Endometrial microvascular endothelial cells (primary cell): Measurements from ENCODE around the gene KCNH1. TPM values are rescaled to one million over a fixed set of nuclear protein-coding genes. Genes with fewer than 3 reads are reported as not detected.

Source experiments
- in situ Hi-C: cut with HindIII; loops from 2 replicates; pipeline ENCODE4 v1.10.0; 2017; ENCODE audit warnings: low sequenced_read_pairs, low pct_unique_long_range_greater_than_20kb; ENCODE audit errors: inconsistent ontology term
- total RNA-seq: library from RNA; depleted of rRNA; stranded (reverse); fragments of >200 nt; gene quantifications from one replicate; pipeline ENCODE4 v1.2.3, GENCODE V29; 2015; ENCODE audit errors: inconsistent ontology term

The KCNH1 gene
- total RNA-seq, 1 donor from 2014 or later, result not detected

DNA sequence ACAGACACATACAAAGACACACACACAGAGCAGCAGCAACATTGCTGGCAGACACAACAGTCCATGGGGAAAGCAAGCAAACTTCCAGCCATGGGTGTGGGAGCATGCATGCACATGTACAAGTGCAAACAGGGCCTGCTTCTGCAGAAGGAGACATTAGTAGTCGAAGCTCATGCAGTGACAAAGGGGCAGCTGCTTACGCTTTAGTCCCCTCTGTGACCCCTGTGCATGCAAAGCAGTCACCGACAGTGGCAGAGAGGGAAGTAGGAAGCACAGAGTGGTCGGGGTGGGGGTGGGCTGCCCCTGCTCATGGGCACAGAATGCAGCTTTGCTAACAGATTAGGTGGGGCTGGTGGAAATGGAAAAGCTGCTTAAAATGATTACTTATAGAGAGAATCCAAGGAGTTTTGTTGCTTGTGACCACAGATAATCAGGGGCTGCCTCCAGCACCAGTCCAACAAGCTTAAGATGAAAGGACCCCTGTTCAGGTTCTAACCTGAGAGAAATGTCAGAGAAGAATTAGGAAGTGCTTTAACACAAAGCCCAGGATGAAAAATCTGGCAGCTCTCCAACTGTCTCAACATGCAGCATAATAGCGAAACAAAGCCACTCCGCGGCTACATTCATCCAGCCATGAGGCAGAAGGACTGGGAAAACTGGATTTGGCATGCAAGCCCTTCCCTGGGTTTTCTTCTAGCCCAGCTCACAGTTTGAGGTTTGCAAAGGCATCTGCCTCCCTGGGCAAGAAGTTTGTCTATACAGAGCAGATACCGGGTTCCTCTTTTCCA is 378.9 kb downstream of the KCNH1 start:
- in situ Hi-C loops, result no loop called here

DNA sequence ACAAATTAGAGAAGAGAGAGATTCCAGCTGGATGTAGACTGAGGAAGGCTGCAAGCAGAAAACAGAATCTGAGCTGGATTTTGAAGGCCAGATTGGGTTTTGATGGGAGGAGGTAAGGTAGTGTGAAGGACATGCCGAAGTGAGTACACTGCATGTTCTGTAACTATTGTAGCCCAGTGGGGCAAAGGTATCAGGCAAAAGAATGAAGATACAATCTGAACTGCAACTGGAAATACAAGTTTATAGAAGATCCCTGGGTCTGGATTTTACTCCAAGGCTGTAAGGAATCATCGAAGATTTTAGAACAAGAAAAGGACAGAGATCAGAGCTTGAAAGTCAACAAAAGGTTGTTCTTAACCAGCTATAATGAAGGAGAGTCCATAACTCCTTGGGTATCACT is 382.0 kb downstream of the KCNH1 start:
- in situ Hi-C loops, result no loop called here

DNA sequence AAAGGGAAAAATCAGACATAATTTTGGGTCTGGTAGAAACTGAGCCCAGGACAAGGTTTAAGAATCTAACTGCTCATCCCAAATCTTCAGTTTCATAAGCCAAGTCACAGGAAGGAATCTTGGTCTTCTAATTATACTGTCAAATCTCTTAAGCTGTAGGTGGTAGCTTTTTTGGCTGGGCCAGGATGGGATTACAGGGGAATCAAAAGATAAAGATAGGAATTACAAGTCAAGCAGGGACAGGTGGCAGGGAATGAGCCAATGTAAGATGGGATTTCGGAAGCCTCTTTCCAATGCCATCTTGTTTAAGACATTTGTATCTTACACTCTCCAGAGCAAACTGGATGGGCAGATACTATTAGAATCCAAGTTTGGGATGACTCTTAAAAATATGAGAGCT is 383.5 kb downstream of the KCNH1 start:
- in situ Hi-C loops, result no loop called here

DNA sequence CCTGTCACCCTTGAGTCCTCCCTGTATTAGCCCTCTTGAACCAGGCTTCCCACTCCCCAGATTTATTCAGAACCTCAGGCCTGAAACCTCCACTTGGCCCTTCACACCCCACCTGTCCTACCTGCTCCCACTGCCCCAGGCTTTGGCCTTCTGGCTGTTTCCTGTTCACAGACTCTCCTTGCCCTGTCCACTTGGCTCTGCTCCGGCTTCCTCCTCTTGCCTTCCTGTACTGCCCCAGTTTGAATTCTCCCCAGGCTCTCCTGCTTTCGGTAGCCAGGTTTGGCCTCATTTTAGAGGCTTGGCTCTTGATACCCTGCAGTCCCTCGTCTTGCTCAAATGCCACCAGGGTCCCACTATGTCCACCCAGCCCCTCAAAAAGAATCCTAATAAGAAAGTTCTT is 385.2 kb downstream of the KCNH1 start:
- in situ Hi-C loops, result no loop called here

DNA sequence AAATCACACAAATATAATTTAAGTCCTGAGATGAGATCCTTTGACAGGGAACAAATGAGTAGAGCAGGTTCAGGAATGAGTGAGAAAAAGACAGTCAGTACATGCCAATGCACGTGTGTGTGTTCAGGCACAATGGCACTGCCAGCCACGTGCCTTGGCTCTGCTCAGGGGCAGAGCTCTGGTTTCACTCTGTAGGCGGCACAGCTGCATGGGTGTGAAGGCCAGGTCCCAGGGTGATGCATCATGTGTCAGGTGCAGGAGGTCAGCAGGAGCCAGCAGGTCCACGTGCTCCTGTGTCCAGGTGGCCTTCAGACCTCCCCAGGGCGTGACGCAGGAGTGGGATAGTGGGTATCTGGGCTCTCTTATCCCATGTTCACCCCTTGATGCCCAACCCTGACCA is 386.1 kb downstream of the KCNH1 start:
- in situ Hi-C loops, result no loop called here

DNA sequence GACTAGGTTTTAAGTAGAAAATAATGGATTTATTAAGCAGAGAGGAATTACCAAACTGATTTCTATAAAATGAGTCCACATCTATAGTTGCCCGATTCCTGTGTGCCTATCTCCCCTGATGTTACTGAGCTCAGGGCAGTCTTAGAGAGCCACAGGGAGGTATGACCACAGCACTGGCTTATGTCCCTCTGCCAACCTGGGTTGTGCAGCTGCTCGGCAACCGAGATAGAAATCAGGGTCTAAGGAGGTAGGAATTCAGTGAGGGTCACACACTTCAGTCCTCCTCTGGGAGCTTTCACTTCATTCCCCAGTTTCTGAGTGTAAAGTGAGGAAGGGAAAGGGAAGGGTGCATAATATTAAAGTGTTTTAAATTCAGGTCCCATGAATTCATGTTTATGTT is 386.8 kb downstream of the KCNH1 start:
- in situ Hi-C loops, result no loop called here

DNA sequence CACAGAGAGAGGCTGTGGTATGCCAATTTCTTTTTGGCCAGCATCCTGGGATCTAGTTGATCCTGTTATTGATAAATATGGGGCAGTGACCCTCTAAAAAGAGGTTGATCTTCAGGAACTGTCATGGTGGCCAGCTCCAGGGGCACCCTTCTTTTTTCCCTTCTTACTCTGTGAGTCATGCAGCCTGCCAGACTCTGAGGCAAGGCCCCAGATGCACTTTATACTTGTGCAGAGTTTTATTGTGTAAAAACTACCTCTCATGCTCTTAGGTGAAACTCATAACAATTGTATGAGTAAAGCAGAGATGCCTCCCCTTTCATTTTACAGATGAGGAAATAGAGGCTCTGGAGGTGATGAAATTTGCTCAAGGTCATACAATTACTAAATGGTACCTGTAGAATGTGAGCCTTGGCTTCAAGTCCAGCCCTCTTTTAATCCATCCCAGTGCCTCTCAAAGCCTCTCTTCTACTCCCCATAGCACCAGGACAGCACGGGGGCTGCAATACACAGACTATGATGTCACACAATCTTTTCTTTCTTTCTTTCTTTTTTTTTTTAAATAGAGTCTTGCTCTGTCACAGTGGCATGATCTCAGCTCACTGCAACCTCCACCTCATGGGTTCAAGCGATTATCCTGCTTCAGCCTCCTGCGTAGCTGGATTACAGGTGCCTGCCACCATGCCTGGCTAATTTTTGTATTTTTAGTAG is 387.8 kb downstream of the KCNH1 start:
- in situ Hi-C loops, result no loop called here

DNA sequence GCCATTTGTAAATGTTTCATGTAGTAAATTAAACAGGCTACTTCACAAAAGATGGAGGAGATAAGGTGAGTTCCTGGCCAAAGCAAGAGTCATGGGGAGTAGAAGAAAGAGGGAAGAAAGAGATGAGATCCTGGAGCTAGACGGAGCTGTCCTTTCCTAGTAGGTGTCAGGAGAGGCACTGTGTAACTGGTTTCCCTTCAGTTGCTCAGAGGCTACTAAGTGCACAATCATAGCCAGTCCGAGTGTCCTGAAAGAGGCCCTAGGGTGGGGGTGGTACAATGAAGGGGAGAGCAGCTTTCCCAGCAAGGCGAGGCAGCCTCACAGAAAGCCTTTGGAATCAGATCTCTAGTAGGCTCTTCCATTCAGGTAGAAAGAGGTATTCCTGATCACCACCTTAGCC is 390.9 kb downstream of the KCNH1 start:
- in situ Hi-C loops, result no loop called here

DNA sequence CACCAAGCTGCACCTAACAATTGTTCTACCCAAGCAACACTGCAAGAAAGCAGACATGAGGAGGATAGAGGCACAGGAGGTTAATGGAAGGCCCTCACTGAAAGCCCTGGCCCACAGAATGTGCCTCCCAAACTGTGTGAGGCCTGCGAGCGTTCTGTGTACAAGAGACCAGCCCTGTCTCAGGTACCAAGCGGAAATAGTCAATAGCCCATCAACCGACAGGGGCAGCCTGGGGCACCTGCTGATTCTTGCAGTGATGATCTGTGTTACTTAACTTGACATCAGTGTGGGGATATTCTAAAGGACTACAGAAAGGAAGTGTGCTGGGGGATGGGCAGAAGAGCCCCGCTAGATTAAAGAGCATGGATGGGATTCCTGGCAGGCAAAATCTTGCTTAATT is 392.4 kb downstream of the KCNH1 start:
- in situ Hi-C loops, result no loop called here

DNA sequence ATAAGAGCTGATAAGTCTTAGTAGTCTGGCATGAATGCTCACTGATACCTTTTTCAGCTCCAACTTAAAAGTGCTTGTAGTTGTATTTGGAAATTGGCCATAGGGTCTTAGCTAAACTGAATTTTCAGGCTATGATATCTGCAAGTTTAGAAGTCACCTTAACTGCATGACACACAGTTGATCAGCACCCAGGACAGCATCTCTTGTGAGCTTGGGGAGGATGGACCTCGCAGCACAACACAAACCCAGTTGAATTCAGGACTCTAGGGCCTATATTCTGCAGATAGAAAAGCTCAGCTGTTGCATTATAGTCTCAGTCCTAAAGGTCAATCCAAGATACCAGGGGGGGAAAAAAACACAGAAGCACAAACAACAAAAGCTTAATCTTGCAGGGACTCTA is 394.3 kb downstream of the KCNH1 start:
- in situ Hi-C loops, result no loop called here

DNA sequence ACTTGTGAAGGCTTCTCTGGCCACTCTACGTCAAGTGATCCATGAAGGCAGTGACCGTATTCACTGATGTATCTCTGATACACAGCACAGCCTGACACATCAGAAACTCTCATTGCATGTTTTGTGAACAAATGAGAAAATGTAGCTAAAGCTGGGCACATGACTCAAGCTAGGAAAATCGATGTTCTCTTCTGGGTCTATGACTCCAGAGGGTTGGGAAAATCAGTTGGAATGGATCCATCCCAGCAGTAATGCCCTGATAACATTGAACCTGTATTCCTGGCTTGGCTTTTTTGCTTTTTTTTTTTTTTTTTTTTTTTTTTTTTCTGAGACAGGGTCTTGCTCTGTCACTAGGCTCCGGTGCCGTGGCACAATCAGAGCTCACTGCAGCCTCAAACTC is 395.7 kb downstream of the KCNH1 start:
- in situ Hi-C loops, result no loop called here

DNA sequence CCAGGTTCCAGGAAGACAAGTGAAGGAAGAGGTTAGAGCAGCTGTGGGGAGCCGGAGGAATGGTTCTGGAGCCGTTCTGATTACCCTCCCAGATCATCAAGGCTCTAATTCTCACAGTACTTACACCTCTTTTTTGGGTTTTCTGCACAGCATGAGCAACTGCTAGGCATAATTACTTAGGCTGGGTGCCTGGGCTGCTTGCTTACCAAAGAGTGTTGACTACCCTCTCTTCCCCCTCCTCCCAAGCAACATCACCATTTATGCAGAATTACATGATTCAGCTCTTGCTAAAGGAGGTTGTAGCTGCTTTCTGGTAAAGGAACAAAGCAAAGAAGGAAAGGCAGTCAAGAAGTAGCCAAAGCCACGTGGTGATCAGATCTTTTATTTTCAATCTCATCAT is 397.2 kb downstream of the KCNH1 start:
- in situ Hi-C loops, result no loop called here

DNA sequence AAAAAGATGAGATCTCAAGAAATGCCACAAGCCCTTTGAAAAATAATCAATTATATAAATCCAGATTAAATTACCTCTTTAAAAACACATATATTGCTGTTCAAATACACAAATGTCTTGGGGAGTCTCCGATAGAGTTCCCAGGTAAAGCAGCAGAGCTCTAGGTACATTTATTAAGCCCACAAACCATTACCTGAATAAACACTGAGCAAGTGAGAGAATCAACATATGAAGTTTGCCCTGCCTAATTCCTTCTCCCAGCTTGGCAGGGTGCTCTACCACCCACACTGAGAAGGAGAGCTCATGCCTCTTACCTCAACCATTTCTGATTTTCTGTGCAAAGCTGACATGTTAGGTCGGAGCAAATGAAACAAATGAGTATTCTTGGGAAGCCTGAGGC is 402.4 kb downstream of the KCNH1 start:
- in situ Hi-C loops, result no loop called here

DNA sequence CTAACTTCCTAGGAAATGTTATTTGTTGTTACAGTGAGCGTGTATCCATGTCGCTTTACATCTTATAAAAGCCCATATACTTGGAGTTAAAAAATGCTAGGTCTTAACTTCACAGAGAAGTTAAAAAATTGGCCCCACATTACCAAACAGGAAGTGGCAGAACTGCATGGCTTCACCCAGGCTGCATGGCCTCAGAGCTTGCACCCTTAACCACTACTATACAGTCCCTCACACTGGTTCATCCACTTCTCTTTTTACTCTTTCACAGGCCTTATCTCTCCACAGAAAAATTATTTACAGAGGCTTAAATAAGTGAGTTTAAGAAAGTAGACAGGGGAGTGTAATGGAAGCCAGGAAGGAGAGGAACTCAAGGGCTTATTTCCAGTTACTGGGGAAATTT is 402.8 kb downstream of the KCNH1 start:
- in situ Hi-C loops, result no loop called here

DNA sequence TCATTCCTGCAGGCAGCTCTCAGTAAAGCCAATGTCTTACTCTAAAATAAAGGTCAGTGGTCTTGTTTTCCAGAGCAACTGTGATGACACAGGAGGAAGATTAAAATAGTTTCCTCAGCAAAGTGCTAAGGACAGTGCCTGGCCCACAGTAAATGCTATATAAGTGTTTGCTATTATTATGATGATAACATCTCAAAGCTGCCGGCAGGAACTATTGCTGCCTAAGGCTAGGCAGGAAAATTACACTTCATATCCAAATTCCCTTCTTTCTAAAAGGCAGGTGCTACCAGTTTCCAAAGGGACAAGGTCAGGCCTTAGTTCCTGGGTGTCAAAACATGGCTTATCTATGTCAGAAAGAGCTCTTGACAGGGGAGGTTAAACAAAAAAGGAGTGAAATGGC is 403.9 kb downstream of the KCNH1 start:
- in situ Hi-C loops, result no loop called here

DNA sequence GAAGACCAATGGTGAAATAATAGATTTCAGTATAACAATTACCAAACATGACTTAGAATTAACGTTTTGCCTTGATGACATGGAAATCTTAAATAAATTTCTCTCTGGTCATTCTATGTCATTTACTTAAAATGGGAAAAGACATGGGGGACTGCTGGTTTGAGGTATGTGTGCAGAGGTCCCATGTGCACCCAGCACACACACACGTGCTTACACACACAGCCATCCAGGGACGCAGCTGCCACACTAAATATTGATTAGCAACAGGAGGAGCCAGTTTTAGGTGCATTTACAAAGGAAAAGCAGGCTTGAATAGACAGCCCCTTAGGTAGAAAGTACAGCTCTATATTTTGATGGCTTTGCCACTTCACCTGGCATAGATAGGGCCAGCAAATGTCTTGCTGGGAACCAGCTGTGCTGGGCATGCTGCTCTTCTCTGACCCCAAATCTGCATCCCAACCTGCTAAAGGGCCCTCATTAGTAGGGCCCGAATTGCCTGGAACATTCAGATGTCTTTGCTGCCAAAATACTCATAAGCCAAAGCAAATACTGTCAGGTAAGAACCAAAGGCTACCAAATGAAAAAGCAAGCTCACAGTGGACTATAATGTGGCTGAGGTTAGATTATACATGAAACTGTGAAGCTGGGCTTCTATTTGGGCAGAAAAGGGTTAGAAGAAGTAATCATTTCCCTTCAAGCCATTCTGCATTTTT is 405.4 kb downstream of the KCNH1 start:
- in situ Hi-C loops, result no loop called here

DNA sequence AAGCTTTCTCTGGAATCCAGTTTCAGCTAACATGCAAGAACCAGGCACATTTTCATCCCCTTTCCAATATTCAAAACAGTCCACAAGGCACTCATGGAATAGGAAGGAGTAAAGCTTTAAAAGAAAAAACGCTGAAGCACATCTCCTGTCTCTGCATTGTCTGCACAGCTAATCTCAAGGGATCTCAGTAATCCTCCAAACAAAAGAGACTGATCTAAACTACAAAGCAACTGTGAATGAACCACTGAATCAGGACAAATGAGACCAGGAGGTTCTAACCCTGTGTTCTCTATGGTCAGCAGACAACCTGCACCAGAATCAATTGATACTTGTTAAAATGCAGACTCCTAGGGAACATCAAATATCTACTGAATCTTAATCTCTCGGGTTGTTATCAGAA is 406.2 kb downstream of the KCNH1 start:
- in situ Hi-C loops, result no loop called here

DNA sequence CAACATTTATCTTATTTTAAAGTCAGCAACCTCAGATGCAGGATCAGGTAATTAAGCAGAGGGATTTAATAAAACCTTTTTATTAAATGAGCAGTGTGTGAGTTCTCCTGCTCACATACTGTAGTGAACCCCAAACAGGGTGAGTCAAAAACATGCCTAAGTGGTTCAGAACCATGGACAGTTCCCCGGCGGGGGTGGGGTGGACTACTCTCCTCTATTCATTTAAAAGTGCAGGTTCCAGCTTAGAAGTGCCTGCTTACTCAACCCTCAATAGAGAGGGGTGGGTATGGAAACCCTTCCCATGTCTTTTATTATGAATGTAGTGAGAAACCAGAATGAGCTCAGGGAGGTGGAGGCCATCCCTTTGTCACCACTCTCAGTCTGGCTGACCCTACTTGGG is 407.3 kb downstream of the KCNH1 start:
- in situ Hi-C loops, result no loop called here

DNA sequence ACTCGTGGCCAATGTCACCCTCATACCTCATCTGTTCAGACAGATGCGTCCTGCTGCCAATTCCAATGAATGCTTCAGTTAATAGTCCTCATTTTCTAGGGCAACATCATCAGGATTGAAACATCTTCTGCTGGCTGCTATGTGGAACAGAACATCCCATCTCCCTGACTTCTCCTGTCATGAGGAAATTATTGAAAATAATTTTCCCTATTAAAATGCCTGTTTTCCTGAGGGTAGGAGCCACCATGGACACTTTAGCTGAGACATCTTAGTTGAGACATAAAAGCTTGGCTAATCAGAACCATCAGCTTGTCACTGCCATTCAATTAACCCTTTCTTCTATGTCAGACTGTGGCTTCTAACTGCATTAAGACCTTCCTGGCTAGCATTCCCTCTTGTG is 409.2 kb downstream of the KCNH1 start:
- in situ Hi-C loops, result no loop called here

DNA sequence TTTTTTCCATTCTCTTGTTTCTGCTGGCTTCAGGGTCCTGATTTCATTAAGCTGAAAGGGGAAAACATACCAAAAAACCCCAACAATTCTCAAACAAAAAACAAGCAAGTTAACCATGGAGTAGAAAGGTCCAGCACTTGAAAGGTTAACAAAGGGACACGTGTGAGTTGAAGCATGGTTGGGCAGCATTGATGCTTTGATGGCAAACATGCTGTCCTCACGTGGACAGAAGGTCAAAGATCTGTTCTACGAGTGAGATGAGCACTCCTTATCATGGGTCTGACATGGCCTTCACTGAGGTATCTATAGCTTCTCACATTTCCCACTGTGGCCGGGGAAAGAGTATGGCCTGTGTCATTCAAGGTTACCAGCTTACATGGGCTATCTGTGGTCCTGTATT is 410.3 kb downstream of the KCNH1 start:
- in situ Hi-C loops, result no loop called here
